A549 (cell line): ENCODE measurements around the gene MLPH.

Experiments
- CHD2 ChIP-seq: fragments of 150-350 bp; IDR thresholded peaks from 2 replicates; pipeline ENCODE4 v1.6.1; 2014; ENCODE audit warnings: low read length; ENCODE audit not compliant: partially characterized antibody
- CTCF ChIP-seq: fragments of >200 bp; sonication (Bioruptor Twin); formaldehyde crosslinking; IDR thresholded peaks from 3 replicates; pipeline ENCODE4 v1.5.1; 2016
- JUN ChIP-seq, 2 experiments: fragments of >200 bp; sonication (Bioruptor Twin); formaldehyde crosslinking; IDR thresholded peaks; 2 replicates in 1 of 2; 3 replicates in 1 of 2; pipeline ENCODE4 v1.6.1; 2016 to 2017
- RAD21 ChIP-seq, 2 experiments: fragments of >200 bp in 1 of 2; sonication (Bioruptor Twin) in 1 of 2; formaldehyde crosslinking in 1 of 2; IDR thresholded peaks in 1 of 2; conservative IDR thresholded peaks in 1 of 2; 2 replicates in 1 of 2; 3 replicates in 1 of 2; pipeline ENCODE4 v1.6.1; 2012 to 2018; ENCODE audit warnings: inconsistent platforms in 1 of 2

GRCh38 chr2:237593596-237594320 lies 106.7 kb downstream of the MLPH start:
- TF ChIP-seq CHD2 (no peak), CTCF (no peak), JUN (IDR thresholded peaks at IDR 0.05) (no peak), RAD21 (conservative IDR thresholded peaks at IDR 0.05 in 1 of 2, IDR thresholded peaks at IDR 0.05 in 1 of 2) (no peak)
